Neural progenitor cell (in vitro differentiated cells): ENCODE results near the gene ING1. TPM values are rescaled to one million over a fixed set of nuclear protein-coding genes. Genes with fewer than 3 reads are reported as not detected.

Experiments
- DNase-seq: peaks from one replicate; pipeline ENCODE4 v3.0.0-alpha.2; 2016; ENCODE audit warnings: low spot score
- H2AFZ ChIP-seq: fragments of 200-600 bp; sonication (generic); replicated peaks from 2 replicates; pipeline ENCODE4 v1.6.1; 2016; ENCODE audit warnings: antibody characterized with exemption
- H3F3A ChIP-seq: fragments of 200-600 bp; sonication (generic); 2 replicates; pipeline ENCODE4 v1.6.1; 2016; ENCODE audit warnings: antibody characterized with exemption, low read depth
- H3K27ac ChIP-seq: fragments of 200-600 bp; sonication (generic); 2 replicates; pipeline ENCODE4 v1.5.1; 2016; ENCODE audit warnings: mild to moderate bottlenecking
- H3K27me3 ChIP-seq: fragments of 200-600 bp; sonication (generic); 2 replicates; pipeline ENCODE4 v1.6.1; 2016; ENCODE audit warnings: mild to moderate bottlenecking, moderate library complexity
- H3K36me3 ChIP-seq: fragments of 200-600 bp; sonication (generic); 2 replicates; pipeline ENCODE4 v1.5.1; 2016
- H3K4me1 ChIP-seq: fragments of 200-600 bp; sonication (generic); 2 replicates; pipeline ENCODE4 v1.6.1; 2016; ENCODE audit warnings: mixed run types
- H3K4me2 ChIP-seq: fragments of 200-600 bp; sonication (generic); 2 replicates; pipeline ENCODE4 v1.6.1; 2016
- H3K4me3 ChIP-seq: fragments of 200-600 bp; sonication (generic); 2 replicates; pipeline ENCODE4 v1.5.1; 2016
- H3K79me2 ChIP-seq: fragments of 200-600 bp; sonication (generic); 2 replicates; pipeline ENCODE4 v1.6.1; 2016; ENCODE audit warnings: low read depth
- H3K9ac ChIP-seq: fragments of 200-600 bp; sonication (generic); 2 replicates; pipeline ENCODE4 v1.6.1; 2016
- H3K9me3 ChIP-seq: fragments of 200-600 bp; sonication (generic); 2 replicates; pipeline ENCODE4 v1.5.1; 2016; ENCODE audit warnings: low read depth
- H4K20me1 ChIP-seq: fragments of 200-600 bp; sonication (generic); 2 replicates; pipeline ENCODE4 v1.6.1; 2016; ENCODE audit warnings: low read depth
- H3K27ac Mint-ChIP-seq: 3 replicates; pipeline ENCODE4 v1.8.0; 2021; ENCODE audit warnings: mixed read lengths
- H3K27me3 Mint-ChIP-seq: 2 replicates; pipeline ENCODE4 v1.8.0; 2022; ENCODE audit warnings: low read depth, mild to moderate bottlenecking, inconsistent platforms, moderate library complexity, mixed read lengths; ENCODE audit not compliant: insufficient read depth
- H3K36me3 Mint-ChIP-seq: 3 replicates; pipeline ENCODE4 v1.8.0; 2021; ENCODE audit warnings: mixed read lengths
- H3K4me1 Mint-ChIP-seq: 3 replicates; pipeline ENCODE4 v1.8.0; 2021; ENCODE audit warnings: mixed read lengths
- H3K4me3 Mint-ChIP-seq: 3 replicates; pipeline ENCODE4 v1.8.0; 2021; ENCODE audit warnings: mild to moderate bottlenecking, moderate library complexity, mixed read lengths
- H3K9me3 Mint-ChIP-seq: 3 replicates; pipeline ENCODE4 v1.8.0; 2020; ENCODE audit warnings: mixed read lengths
- CTCF ChIP-seq: fragments of 200-600 bp; sonication (generic); IDR thresholded peaks from 2 replicates; pipeline ENCODE4 v1.5.1; 2017; ENCODE audit warnings: antibody characterized with exemption, mild to moderate bottlenecking
- EZH2 ChIP-seq: fragments of 200-600 bp; sonication (generic); IDR thresholded peaks from 2 replicates; pipeline ENCODE4 v1.6.1; 2017; ENCODE audit warnings: antibody characterized with exemption, mild to moderate bottlenecking, moderate library complexity
- EZH2phosphoT487 ChIP-seq: fragments of 200-600 bp; sonication (generic); IDR thresholded peaks from 2 replicates; pipeline ENCODE4 v1.6.1; 2017; ENCODE audit warnings: antibody characterized with exemption
- total RNA-seq: library from RNA; depleted of rRNA; stranded (reverse); fragments of >200 nt; gene quantifications from 2 replicates; pipeline ENCODE4 v1.2.3, GENCODE V29; 2015; ENCODE audit warnings: low replicate concordance

The ING1 gene
- total RNA-seq, 1 donor from 2014 or later, result 14.7 TPM

- H2AFZ ChIP-seq, result no peak overlapping the region
- peaks cover 2% of the 10 kb centered on the region for H3K36me3 Mint-ChIP-seq
- no peak overlapping the region for H3K27ac ChIP-seq
- no peak for DNase-seq
- peaks cover 12% of the 10 kb centered on the region for H3K27me3 Mint-ChIP-seq
- H3K9me3 ChIP-seq, result no peaks in the 10 kb centered on the region
- H4K20me1 ChIP-seq, result no peaks in the 10 kb centered on the region
- no peaks in the 10 kb centered on the region for H3K4me1 Mint-ChIP-seq
- H3K9me3 Mint-ChIP-seq, result peaks cover 4% of the 10 kb centered on the region
- peaks cover 8% of the 10 kb centered on the region for H3K4me1 ChIP-seq
- H3K79me2 ChIP-seq, result no peaks in the 10 kb centered on the region
- no peak overlapping the region for H3K27ac Mint-ChIP-seq
- H3K36me3 ChIP-seq, result no peaks in the 10 kb centered on the region
- TF ChIP-seq CTCF, result no peak
- TF ChIP-seq EZH2phosphoT487, result no peak
- TF ChIP-seq EZH2, result no peak
- H3K4me3 Mint-ChIP-seq, result no peak overlapping the region
- no peak overlapping the region for H3K4me3 ChIP-seq
- no peaks in the 10 kb centered on the region for H3K27me3 ChIP-seq
- H3K4me2 ChIP-seq, result no peak overlapping the region
- no peaks in the 10 kb centered on the region for H3F3A ChIP-seq
- H3K9ac ChIP-seq, result no peak overlapping the region
Measured at GRCh38 chr13:110759710-110760109, 46.2 kb downstream of the ING1 start.

- H3K36me3 Mint-ChIP-seq, result no peaks in the 10 kb centered on the region
- Histone ChIP-seq H2AFZ (no peak overlapping the region), H3K4me2 (no peak overlapping the region), H3K36me3 (no peaks in the 10 kb centered on the region), H3K9ac (no peak overlapping the region), H3K27me3 (no peaks in the 10 kb centered on the region), H3K27ac (no peak overlapping the region), H3F3A (no peaks in the 10 kb centered on the region), H3K9me3 (no peaks in the 10 kb centered on the region), H3K79me2 (no peaks in the 10 kb centered on the region), H3K4me1 (peaks cover 8% of the 10 kb centered on the region), H3K4me3 (no peak overlapping the region), H4K20me1 (no peaks in the 10 kb centered on the region)
- no peak overlapping the region for H3K4me3 Mint-ChIP-seq
- no peak for TF ChIP-seq EZH2phosphoT487
- no peak for TF ChIP-seq CTCF
- no peak for TF ChIP-seq EZH2
- peaks cover 12% of the 10 kb centered on the region for H3K27me3 Mint-ChIP-seq
- no peaks in the 10 kb centered on the region for H3K4me1 Mint-ChIP-seq
- DNase-seq, result no peak
- peaks cover 4% of the 10 kb centered on the region for H3K9me3 Mint-ChIP-seq
- no peak overlapping the region for H3K27ac Mint-ChIP-seq
Measured at GRCh38 chr13:110760611-110761010, 47.1 kb downstream of the ING1 start.

DNA sequence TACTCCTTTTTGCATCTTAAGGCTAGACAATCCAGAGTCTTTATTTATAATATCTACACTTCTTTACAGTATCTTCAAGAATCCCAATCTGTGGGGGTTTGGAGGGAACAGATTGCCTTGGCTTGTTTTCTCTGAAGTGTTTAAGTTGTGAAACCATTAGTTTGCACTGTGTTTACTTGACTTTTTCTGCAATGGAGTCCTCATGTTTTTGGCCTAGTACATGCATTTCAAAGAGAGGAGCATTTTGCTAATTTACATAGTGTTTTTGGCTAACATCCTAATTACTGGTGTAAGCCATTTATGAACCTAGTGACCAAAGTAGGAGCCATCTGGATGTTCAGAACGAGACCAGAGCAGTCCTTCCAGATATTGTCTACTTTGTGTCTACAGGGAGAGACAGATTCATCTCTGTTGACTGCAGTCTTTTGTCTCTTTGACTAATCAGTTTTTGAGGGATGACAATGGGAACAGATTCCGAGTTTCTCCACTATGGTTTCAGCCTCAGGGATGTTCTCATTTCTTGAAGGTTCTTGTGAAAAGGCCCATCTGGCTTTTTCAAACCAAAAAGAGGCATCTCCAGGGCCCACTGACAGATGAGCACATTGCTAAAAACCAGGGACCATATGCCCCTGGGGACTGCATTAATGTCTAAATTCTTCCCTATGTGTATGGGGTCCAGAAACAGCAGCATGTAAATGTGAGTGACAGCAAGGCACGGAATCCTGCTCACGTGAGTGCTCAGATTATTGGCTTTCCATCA lies 53.4 kb downstream of the ING1 start:
- no peaks in the 10 kb centered on the region for H3K79me2 ChIP-seq
- Mint-ChIP-seq H3K4me1 (peaks cover 3% of the 10 kb centered on the region), H3K9me3 (peaks cover 2% of the 10 kb centered on the region), H3K4me3 (no peak overlapping the region), H3K36me3 (no peaks in the 10 kb centered on the region), H3K27ac (no peak overlapping the region), H3K27me3 (no peaks in the 10 kb centered on the region)
- H4K20me1 ChIP-seq, result no peaks in the 10 kb centered on the region
- H3K4me1 ChIP-seq, result no peaks in the 10 kb centered on the region
- H3K36me3 ChIP-seq, result no peaks in the 10 kb centered on the region
- H3K27ac ChIP-seq, result no peak overlapping the region
- no peaks in the 10 kb centered on the region for H3F3A ChIP-seq
- no peak overlapping the region for H3K4me3 ChIP-seq
- DNase-seq, result no peak
- no peak overlapping the region for H3K4me2 ChIP-seq
- no peaks in the 10 kb centered on the region for H3K27me3 ChIP-seq
- TF ChIP-seq EZH2, result no peak
- TF ChIP-seq EZH2phosphoT487, result no peak
- TF ChIP-seq CTCF, result no peak
- H3K9ac ChIP-seq, result no peak overlapping the region
- H2AFZ ChIP-seq, result no peak overlapping the region
- H3K9me3 ChIP-seq, result no peaks in the 10 kb centered on the region
